ENCODE results near the gene DNAJC10. TPM values are rescaled to one million over a fixed set of nuclear protein-coding genes. Genes with fewer than 3 reads are reported as not detected.
"Not testable (repeated sequence)": the region's sequence is repeated elsewhere in the genome, so short reads cannot be mapped to it uniquely, and the experiment has no call there.

Gene DNAJC10
- total and polyA plus RNA-seq, 2 donors: 25.2 to 117 TPM

DNA sequence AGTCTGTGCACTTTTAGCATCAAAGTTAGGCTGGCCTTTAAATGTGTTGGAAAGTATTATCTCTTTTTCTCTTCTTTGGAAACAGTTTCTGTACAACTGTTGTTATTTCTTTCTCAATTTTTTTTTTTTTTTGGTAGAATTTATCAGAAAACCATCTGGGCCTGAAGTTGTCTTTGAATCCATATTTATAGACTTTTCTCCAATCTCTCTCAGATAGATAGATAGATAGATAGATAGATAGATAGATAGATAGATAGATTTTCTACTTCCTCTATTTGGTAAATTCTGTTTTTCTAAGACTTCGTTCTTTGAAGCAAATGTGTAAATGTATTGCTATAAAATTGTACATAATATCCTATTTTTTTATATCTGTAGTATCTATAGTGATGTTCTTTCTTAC lies 17.5 kb downstream of the DNAJC10 start:
- Histone ChIP-seq H3K36me3 (ENCODE audit: insufficient read depth) (peaks cover 2% of the 10 kb centered on the region), H3K4me3 (ENCODE audit: low read depth, low read length) (no peak overlapping the region), H3K27ac (ENCODE audit: low read depth) (no peak overlapping the region), H3K4me1 (ENCODE audit: insufficient read depth) (no peaks in the 10 kb centered on the region)
- 94% methylated on average over 1 of the region's 1 CpG for WGBS
- DNase-seq (ENCODE audit: extremely low spot score): no peak

DNA sequence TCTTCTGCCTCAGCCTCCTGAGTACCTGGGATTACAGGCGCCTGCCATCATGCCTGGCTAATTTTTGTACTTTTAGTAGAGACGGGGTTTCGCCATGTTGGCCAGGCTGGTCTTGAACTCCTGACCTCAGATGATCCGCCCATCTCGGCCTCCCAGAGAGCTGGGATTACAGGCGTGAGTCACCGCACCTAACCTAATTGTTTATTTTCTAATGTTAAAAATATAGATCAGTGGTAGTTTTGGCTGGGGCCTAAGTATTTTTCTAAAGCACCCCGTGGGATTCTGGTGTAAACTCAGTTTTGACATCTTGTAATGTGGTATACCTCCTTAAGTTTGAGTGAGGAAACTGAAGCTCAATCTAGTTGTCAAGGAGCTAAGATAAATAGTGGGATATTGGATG lies 20.8 kb downstream of the DNAJC10 start:
- WGBS: 97% methylated on average over 8 of the region's 8 CpGs
- not testable (repeated sequence) for H3K4me1 ChIP-seq (ENCODE audit: insufficient read depth); DNase-seq (ENCODE audit: extremely low spot score); H3K4me3 ChIP-seq (ENCODE audit: low read depth, low read length); H3K27ac ChIP-seq (ENCODE audit: low read depth); H3K36me3 ChIP-seq (ENCODE audit: insufficient read depth)

DNA sequence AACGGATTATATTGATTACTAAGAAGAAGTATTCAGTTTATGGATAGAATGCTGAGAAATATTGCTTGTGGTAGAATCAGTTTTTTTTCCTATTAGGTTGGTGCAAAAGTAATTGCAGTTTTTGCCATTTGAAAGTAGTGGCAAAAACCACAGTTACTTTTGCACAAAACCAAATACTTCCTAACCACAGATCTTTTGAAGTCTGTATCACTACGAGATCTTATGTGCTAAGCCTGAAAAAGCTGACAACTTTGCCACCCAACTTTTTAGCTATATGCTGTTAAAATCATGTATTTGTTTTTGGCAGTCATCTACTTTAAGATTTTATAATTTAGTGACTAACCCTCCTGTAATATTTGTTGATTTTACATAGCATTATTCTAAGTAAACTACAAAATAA lies 24.6 kb downstream of the DNAJC10 start:
- Histone ChIP-seq H3K27ac (ENCODE audit: low read depth) (no peak overlapping the region), H3K36me3 (ENCODE audit: insufficient read depth) (peaks cover 13% of the 10 kb centered on the region), H3K4me1 (ENCODE audit: insufficient read depth) (no peaks in the 10 kb centered on the region), H3K4me3 (ENCODE audit: low read depth, low read length) (no peak overlapping the region)
- WGBS: 91% methylated on average over 2 of the region's 2 CpGs
- no peak for DNase-seq (ENCODE audit: extremely low spot score)

DNA sequence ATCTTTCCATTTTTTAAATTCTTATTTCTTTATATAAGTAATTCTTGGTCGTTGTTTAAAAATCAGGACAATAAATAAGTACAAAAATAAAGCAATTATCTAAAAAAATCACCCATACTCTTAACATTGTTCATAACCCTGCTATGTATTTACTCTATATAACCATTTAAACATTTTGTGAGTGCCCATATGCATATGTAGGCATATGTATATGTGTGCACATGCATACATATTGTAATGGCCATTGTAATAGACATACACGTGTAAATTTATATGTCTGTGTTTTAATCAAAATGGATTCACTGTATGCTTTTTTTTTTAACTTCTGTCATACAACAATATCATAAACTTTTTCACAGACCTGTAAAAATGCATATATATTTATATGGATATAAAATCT lies 25.6 kb downstream of the DNAJC10 start:
- no peak for DNase-seq (ENCODE audit: extremely low spot score)
- H3K27ac ChIP-seq (ENCODE audit: low read depth): no peak overlapping the region
- peaks cover 13% of the 10 kb centered on the region for H3K36me3 ChIP-seq (ENCODE audit: insufficient read depth)
- no peaks in the 10 kb centered on the region for H3K4me1 ChIP-seq (ENCODE audit: insufficient read depth)
- H3K4me3 ChIP-seq (ENCODE audit: low read depth, low read length): no peak overlapping the region
- WGBS: 98% methylated on average over 2 of the region's 2 CpGs

DNA sequence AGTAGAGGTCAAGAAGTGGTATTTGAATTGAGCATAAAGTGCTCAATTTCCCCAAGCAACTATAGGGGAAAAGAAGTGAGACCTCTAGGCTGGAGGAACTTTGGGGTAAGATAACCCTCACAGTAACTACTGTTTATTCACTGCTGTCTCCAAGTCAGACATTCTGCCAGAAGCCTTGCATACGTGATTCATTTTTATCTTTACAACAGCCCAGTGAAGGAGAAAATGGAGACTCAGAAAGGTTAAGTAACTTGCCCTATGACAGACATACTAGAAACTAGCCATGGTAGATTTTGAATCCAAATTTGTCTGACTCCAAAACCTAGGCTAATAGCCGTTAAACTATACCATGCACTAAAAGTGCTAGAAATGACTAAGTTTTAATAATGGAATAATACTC lies 28.4 kb downstream of the DNAJC10 start:
- WGBS: 56% methylated on average over 2 of the region's 2 CpGs
- Histone ChIP-seq H3K4me3 (ENCODE audit: low read depth, low read length) (no peak overlapping the region), H3K27ac (ENCODE audit: low read depth) (no peak overlapping the region), H3K36me3 (ENCODE audit: insufficient read depth) (peaks cover 13% of the 10 kb centered on the region), H3K4me1 (ENCODE audit: insufficient read depth) (no peaks in the 10 kb centered on the region)
- DNase-seq (ENCODE audit: extremely low spot score): no peak

DNA sequence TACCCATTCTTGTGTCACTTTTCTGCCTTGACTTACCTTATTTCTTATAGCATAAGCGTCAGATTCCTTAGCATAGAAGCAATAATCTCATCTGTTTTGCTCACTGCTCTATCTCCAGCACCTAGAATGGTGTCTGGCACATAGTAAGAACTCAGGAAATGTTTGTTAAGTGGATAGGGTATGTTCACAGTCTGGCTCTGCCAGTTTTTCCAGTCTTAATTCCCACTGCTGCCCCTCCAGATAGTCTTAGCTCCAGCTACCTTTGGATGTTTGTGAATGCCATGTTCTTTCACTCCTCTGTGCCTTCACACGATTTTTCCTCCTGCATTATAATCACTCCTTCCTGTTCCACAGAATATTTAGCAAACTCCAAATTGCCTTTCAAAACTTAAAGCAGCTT lies 29.0 kb downstream of the DNAJC10 start:
- Histone ChIP-seq H3K4me1 (ENCODE audit: insufficient read depth) (no peaks in the 10 kb centered on the region), H3K27ac (ENCODE audit: low read depth) (no peak overlapping the region), H3K4me3 (ENCODE audit: low read depth, low read length) (no peak overlapping the region), H3K36me3 (ENCODE audit: insufficient read depth) (peaks cover 13% of the 10 kb centered on the region)
- no peak for DNase-seq (ENCODE audit: extremely low spot score)
- 87% methylated on average over 2 of the region's 2 CpGs for WGBS

DNA sequence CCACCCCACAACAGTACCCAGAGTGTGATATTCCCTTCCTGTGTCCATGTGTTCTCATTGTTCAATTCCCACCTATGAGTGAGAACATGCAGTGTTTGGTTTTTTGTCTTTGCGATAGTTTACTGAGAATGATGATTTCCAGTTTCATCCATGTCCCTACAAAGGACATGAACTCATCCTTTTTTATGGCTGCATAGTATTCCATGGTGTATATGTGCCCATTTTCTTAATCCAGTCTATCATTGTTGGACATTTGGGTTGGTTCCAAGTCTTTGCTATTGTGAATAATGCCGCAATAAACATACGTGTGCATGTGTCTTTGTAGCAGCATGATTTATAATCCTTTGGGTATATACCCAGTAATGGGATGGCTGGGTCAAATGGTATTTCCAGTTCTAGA lies 29.8 kb downstream of the DNAJC10 start:
- not testable (repeated sequence) for H3K4me1 ChIP-seq (ENCODE audit: insufficient read depth); H3K27ac ChIP-seq (ENCODE audit: low read depth); DNase-seq (ENCODE audit: extremely low spot score); H3K4me3 ChIP-seq (ENCODE audit: low read depth, low read length)
- WGBS: 92% methylated on average over 3 of the region's 3 CpGs
- H3K36me3 ChIP-seq (ENCODE audit: insufficient read depth): peaks cover 13% of the 10 kb centered on the region

DNA sequence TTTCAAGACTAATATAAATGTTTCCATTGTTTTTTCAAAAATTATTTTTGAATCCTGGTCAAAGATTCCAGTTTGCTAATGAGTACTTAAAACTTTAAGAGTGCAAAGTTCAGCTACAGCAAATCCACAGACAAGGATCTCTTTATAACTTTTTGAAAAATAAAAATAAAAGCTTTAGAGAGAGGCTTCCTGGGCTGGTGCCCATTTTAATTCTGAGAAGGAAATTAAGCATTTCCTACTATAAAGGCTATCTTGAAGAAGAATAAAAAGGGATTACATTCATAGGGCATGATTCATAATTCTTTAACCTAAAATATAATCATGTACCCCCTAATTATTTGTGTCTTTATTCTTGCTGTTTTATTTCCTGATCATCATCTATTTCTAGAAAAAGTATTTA lies 38.2 kb downstream of the DNAJC10 start:
- Histone ChIP-seq H3K4me3 (ENCODE audit: low read depth, low read length) (no peak overlapping the region), H3K36me3 (ENCODE audit: insufficient read depth) (peaks cover 4% of the 10 kb centered on the region), H3K27ac (ENCODE audit: low read depth) (no peak overlapping the region), H3K4me1 (ENCODE audit: insufficient read depth) (no peaks in the 10 kb centered on the region)
- DNase-seq (ENCODE audit: extremely low spot score): no peak

DNA sequence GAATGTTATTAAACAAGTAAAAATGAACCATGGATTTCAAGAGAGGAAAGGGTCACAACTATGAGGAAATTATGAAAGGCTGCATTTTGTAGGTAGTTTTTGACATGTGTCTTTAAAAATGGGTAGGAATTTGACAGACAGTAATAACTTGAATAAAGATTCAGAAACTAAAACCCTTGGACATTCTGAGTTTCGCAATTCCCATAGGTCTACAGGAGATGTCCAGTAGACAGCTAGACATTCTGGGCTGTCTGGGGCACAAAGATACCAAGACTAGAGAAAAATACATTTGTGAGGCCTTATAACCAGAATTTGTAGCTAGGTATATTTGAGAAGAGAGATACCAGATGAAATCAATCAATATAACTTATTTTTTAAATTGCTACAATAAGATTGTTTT lies 42.3 kb downstream of the DNAJC10 start:
- H3K27ac ChIP-seq (ENCODE audit: low read depth): no peak overlapping the region
- WGBS: 95% methylated on average over 1 of the region's 1 CpG
- no peak overlapping the region for H3K4me3 ChIP-seq (ENCODE audit: low read depth, low read length)
- no peak for DNase-seq (ENCODE audit: extremely low spot score)
- peaks cover 2% of the 10 kb centered on the region for H3K36me3 ChIP-seq (ENCODE audit: insufficient read depth)
- H3K4me1 ChIP-seq (ENCODE audit: insufficient read depth): no peaks in the 10 kb centered on the region

DNA sequence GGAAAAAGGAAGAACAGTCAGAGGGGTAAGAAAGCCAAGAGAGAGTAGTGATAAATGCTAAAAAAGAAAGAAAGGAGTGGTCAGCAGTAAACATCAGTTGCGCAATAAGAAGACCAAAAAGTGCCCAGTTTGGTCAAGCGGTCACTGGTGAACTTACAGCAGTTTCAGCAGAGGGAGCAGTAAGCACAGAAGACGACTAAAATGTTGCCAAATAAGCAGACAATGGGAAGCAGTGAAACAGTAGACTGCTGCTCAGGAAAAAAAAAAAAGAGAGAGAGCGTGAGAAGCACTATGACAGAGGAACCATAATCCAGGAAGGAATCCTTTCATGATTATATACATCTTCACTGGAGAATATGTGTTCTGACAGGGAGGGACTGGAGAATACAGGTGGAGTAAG lies 45.8 kb downstream of the DNAJC10 start:
- H3K27ac ChIP-seq (ENCODE audit: low read depth): no peak overlapping the region
- H3K36me3 ChIP-seq (ENCODE audit: insufficient read depth): peaks cover 5% of the 10 kb centered on the region
- WGBS: 64% methylated on average over 4 of the region's 4 CpGs
- H3K4me1 ChIP-seq (ENCODE audit: insufficient read depth): no peaks in the 10 kb centered on the region
- no peak overlapping the region for H3K4me3 ChIP-seq (ENCODE audit: low read depth, low read length)
- DNase-seq (ENCODE audit: extremely low spot score): no peak

DNA sequence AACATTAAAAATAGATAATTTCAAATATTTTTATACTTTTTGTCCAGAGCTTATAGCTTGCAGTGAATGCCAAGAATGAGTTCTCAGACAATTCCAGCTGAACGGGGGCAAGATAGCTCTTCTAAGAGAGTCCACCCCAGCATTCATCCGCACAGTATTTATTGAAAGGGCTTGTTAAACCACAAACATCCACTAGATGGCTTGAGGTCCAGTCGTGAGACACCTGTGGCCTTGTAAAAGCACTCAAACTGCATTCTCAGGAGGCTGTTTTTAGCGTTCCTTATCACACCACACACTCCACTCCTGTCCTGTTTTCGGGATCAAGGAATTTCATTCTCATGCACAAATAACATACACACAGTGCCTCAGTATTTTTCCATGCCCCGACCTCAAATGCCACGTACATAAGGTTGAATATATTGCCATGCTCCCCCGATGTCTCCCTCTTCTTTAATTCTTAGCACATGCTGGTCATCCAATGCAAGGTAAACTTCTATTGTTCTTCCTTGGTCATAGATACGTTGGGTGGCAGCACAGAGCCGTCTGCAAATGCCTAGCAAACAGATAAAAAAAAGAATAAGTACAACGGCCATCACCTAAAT lies 47.4 kb downstream of the DNAJC10 start:
- whole genome bisulfite sequencing: 57% methylated on average over 11 of the region's 11 CpGs
- no peak for DNase-seq (ENCODE audit: extremely low spot score)
- H3K27ac ChIP-seq (ENCODE audit: low read depth): no peak overlapping the region
- H3K36me3 ChIP-seq (ENCODE audit: insufficient read depth): peaks cover 4% of the 10 kb centered on the region
- no peak overlapping the region for H3K4me3 ChIP-seq (ENCODE audit: low read depth, low read length)
- no peaks in the 10 kb centered on the region for H3K4me1 ChIP-seq (ENCODE audit: insufficient read depth)

DNA sequence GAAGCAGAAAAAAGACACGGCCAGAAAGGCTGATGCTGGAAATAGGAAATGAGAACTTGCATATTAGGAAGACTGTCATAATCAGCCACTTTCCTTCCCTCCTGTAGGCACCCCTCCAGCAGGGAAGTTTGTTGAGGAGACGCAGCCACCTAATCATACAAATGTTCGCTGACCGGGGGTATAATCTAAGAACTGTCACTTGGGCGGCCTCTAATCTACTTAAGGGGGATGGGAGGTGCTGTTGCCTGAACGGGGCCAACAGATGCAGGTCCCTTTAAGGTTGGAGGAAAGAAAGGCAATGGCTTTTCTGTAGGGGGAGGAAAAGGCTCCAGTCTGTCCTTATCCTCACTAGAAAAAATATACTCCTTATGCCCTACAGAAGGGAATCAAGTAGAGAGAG lies 50.6 kb downstream of the DNAJC10 start:
- DNase-seq (ENCODE audit: extremely low spot score): no peak
- Histone ChIP-seq H3K4me1 (ENCODE audit: insufficient read depth) (no peaks in the 10 kb centered on the region), H3K36me3 (ENCODE audit: insufficient read depth) (peaks cover 3% of the 10 kb centered on the region), H3K27ac (ENCODE audit: low read depth) (no peak overlapping the region), H3K4me3 (ENCODE audit: low read depth, low read length) (no peak overlapping the region)
- 63% methylated on average over 6 of the region's 6 CpGs for WGBS

DNA sequence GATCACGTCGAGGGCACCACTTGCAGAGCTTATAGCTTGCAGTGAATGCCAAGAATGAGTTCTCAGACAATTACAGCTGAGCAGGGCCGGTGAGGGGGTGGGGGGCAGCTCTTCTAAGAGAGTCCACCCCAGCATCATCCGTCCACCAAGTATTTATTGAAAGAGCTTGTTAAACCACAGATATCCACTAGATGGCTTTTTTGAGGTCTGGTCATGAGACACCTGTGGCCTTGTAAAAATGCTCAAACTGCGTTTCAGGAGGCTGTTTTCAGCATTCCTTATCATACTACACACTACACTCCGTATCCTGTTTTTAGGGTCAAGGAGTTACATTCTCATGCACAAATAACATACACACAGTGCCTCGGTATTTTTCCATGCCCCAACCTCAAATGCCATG lies 51.5 kb downstream of the DNAJC10 start:
- H3K4me3 ChIP-seq (ENCODE audit: low read depth, low read length): no peak overlapping the region
- no peaks in the 10 kb centered on the region for H3K4me1 ChIP-seq (ENCODE audit: insufficient read depth)
- no peak overlapping the region for H3K27ac ChIP-seq (ENCODE audit: low read depth)
- DNase-seq (ENCODE audit: extremely low spot score): no peak
- peaks cover 3% of the 10 kb centered on the region for H3K36me3 ChIP-seq (ENCODE audit: insufficient read depth)
- WGBS: 66% methylated on average over 7 of the region's 7 CpGs

DNA sequence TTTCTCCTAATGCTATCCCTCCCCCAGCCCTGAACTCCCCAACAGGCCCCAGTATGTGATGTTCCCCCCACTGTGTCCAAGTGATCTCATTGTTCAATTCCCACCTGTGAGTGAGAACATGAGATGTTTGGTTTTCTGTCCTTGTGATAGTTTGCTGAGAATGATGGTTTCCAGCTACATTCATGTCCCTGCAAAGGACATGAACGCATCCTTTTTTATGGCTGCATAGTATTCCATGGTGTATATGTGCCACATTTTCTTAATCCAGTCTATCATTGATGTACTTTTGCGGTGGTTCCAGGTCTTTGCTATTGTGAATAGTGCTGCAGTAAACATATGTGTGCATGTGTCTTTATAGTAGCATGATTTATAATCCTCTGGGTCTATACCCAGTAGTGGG lies 52.9 kb downstream of the DNAJC10 start:
- WGBS: 98% methylated on average over 2 of the region's 2 CpGs
- not testable (repeated sequence) for DNase-seq (ENCODE audit: extremely low spot score)

DNA sequence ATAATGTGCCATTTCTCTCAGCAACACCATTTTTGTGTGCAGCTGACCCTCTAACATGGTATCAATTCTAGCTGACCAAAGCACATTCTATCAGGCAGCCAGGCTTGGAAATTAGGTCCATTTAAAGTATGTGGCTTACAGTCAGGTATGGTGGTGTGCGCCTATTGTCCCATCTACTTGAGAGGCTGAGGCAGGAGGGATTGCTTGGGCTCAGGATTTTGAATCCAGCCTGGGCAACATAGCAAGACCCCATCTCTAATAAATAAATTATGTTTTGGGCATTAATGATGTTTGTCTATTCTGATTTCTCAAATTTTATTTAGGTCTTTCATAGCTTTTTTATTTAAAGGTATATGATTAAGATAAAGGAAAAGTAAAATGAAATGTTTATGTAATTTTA lies 63.3 kb downstream of the DNAJC10 start:
- 98% methylated on average over 1 of the region's 1 CpG for WGBS

More for the DNA sequence above, 52.9 kb downstream of the DNAJC10 start:
- H3K27ac ChIP-seq (ENCODE audit: low read depth); H3K4me3 ChIP-seq (ENCODE audit: low read depth, low read length); H3K4me1 ChIP-seq (ENCODE audit: insufficient read depth); H3K36me3 ChIP-seq (ENCODE audit: insufficient read depth): not testable (repeated sequence)

More for the DNA sequence above, 63.3 kb downstream of the DNAJC10 start:
- Histone ChIP-seq H3K27ac (ENCODE audit: low read depth) (no peak overlapping the region), H3K36me3 (ENCODE audit: insufficient read depth) (peaks cover 2% of the 10 kb centered on the region), H3K4me3 (ENCODE audit: low read depth, low read length) (no peak overlapping the region), H3K4me1 (ENCODE audit: insufficient read depth) (no peaks in the 10 kb centered on the region)
- no peak for DNase-seq (ENCODE audit: extremely low spot score)

Measured in urinary bladder (tissue), 4 donors.